ENCODE data around the gene ARHGEF28.

The ARHGEF28 gene

GRCh38 chr5:73607228-73607627 lies 18.8 kb upstream of the ARHGEF28 start:
- no peak overlapping the region for H3K4me3 ChIP-seq (ENCODE audit: control insufficient read depth, low read depth, low read length)
- DNase-seq (ENCODE audit: low read depth) = no peak
- TF ChIP-seq CTCF (IDR thresholded peaks at IDR 0.05; ENCODE audit: control insufficient read depth, insufficient read depth, low read depth, low read length, missing control alignments) = no peak

GRCh38 chr5:73612799-73613198 lies 13.2 kb upstream of the ARHGEF28 start:
- no peak for TF ChIP-seq CTCF (IDR thresholded peaks at IDR 0.05; ENCODE audit: control insufficient read depth, insufficient read depth, low read depth, low read length, missing control alignments)
- no peak overlapping the region for H3K4me3 ChIP-seq (ENCODE audit: control insufficient read depth, low read depth, low read length)
- DNase-seq (ENCODE audit: low read depth) = no peak

DNA sequence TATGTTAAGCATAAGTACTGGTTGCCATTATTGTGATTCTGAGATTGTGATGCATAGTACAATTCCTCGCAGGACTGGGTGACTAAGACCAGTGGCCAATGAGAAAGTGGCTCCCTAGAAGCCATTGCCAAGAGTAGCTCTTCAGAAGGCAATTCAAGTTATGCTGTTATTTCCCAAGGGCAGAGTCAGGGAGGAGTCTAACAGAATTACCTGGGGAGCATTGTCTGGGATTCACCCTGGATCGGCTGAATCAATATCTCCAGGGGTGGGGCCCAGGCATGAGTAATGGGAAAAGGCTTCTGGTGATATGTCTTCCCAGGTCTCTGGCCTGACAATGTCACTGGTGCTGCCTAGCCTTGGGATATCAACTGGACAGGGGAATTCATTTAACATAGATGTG lies 10.9 kb upstream of the ARHGEF28 start:
- DNase-seq (ENCODE audit: low read depth) = no peak
- TF ChIP-seq CTCF (IDR thresholded peaks at IDR 0.05; ENCODE audit: control insufficient read depth, insufficient read depth, low read depth, low read length, missing control alignments) = no peak
- H3K4me3 ChIP-seq (ENCODE audit: control insufficient read depth, low read depth, low read length) = no peak overlapping the region

DNA sequence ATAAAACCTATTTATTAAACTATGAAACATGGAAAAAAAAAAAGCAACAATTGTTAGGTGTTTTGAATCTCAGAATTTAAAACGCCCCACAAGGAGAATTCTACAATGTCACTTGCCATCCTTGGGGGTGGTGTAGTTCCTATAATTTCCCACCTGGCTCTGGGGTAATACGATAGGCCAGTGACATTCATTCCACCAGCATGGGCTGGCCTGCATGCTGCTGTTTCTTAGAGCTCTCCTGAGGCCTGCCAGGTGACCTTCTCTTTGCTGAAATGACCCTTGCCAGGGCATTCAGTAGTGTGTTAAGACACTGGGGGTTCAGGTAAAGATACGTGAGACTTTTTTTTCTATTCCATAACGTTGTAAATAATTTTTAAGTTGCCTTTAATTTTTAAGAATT lies 10.0 kb upstream of the ARHGEF28 start:
- TF ChIP-seq CTCF (IDR thresholded peaks at IDR 0.05; ENCODE audit: control insufficient read depth, insufficient read depth, low read depth, low read length, missing control alignments) = no peak
- no peak for DNase-seq (ENCODE audit: low read depth)
- H3K4me3 ChIP-seq (ENCODE audit: control insufficient read depth, low read depth, low read length) = no peak overlapping the region

DNA sequence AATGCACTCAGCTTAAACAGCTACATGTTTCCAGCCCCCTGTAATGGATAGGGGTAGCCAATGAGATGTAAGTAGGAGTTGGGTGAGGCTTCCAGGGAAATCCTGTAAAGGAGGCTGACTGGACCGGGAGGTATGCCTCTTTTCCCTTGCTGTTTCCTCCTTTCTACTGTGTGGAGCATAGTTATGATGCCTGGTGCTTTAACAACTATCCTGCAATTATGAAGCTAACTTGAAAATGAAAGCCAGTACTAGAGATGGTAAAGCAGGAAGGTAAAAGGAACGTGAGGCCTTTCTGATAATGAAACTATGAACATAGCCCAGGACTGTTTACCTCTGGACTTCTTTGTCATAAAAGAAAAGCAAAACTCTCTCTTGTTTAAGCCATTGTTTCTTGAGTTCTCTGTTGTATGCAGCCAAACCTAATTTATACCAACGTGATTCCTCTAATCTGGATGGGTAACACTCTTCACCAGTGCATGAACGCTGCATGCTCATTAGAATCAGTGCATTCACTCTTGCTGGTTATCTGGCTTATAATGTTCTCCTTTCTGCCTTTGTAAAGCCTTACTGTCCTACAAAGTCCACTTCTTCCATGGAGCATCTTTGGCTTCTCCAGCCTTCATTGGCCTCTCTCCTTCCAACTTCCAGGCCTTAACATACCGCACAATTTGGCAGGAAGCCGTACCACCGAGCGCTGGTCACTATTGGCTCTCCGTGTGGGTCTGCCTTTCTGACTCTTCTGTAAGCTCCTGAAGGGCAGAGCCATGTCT lies 8.3 kb upstream of the ARHGEF28 start:
- no peak for DNase-seq (ENCODE audit: low read depth)

DNA sequence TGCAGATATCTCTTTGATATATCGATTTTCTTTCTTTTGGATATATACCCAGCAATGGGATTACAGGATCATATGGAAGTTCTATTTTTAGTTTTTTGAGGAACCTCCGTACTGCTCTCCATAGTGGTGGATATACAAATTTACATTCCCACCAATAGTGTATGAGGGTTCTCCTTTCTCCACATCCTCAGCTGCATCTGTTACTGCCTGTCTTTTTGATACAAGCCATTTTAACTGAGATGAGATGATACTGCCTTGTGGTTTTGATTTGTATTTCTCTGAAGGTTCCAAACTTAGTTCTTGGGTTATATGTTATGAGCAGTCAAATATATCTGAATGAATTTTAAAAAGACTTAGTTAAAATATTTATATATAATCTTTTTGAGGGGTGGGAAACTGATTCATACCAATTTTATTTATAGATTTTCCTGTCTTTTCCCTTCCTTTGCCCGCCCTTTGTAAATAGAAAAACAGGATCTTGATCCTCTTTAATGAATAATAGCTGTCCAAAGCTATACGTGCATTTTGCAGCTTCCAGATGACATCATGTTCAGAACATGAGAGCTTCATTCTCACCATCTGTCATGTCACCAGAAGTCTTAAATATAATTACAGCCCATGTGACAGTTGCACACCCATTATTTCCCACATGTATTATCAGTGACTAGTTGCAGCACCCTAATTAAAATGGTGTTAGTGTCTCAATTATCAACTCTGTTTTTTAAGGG lies 6.2 kb upstream of the ARHGEF28 start:
- H3K4me3 ChIP-seq (ENCODE audit: control insufficient read depth, low read depth, low read length) = no peak overlapping the region
- no peak for DNase-seq (ENCODE audit: low read depth)
- TF ChIP-seq CTCF (IDR thresholded peaks at IDR 0.05; ENCODE audit: control insufficient read depth, insufficient read depth, low read depth, low read length, missing control alignments) = no peak

More for the DNA sequence above, 8.3 kb upstream of the ARHGEF28 start:
- TF ChIP-seq CTCF (IDR thresholded peaks at IDR 0.05; ENCODE audit: control insufficient read depth, insufficient read depth, low read depth, low read length, missing control alignments) = no peak
- H3K4me3 ChIP-seq (ENCODE audit: control insufficient read depth, low read depth, low read length) = no peak overlapping the region
